SK-N-MC (cell line): ENCODE data around the gene AGAP1.

Experiments
- DNase-seq: peaks from one replicate; pipeline ENCODE4 v3.0.0-alpha.2; 2011; ENCODE audit warnings: low read depth, low spot score
- H3K27ac ChIP-seq: fragments of 200-600 bp; sonication (generic); 2 replicates; pipeline ENCODE4 v1.5.1; 2016; ENCODE audit warnings: mixed run types
- H3K36me3 ChIP-seq: fragments of 200-600 bp; sonication (generic); 2 replicates; pipeline ENCODE4 v1.6.1; 2017; ENCODE audit warnings: antibody characterized with exemption, low read length, mixed read lengths; ENCODE audit not compliant: insufficient read depth
- H3K4me3 ChIP-seq: fragments of 200-600 bp; sonication (generic); 2 replicates; pipeline ENCODE4 v1.5.1; 2016
- H3K9ac ChIP-seq: fragments of 200-600 bp; sonication (generic); 2 replicates; pipeline ENCODE4 v1.8.0; 2017; ENCODE audit warnings: mixed run types, mixed read lengths; ENCODE audit not compliant: insufficient read length
- H3K9me3 ChIP-seq: fragments of 200-600 bp; sonication (generic); 2 replicates; pipeline ENCODE4 v1.6.1; 2017; ENCODE audit warnings: low read depth, mild to moderate bottlenecking, antibody characterized with exemption, low read length, moderate library complexity, mixed read lengths
- EZH2 ChIP-seq: fragments of 200-600 bp; sonication (generic); IDR thresholded peaks from one replicate; pipeline ENCODE4 v1.6.1; 2017; ENCODE audit warnings: antibody characterized with exemption
- FOXP2 ChIP-seq: optimal IDR thresholded peaks from 2 replicates; pipeline ENCODE3; 2011; ENCODE audit warnings: mild to moderate bottlenecking, moderate library complexity; ENCODE audit not compliant: insufficient read depth; ENCODE audit errors: extremely low read length, control extremely low read depth
- POLR2AphosphoS5 ChIP-seq: IDR thresholded peaks from 2 replicates; pipeline ENCODE4 v1.6.1; 2012; ENCODE audit warnings: mild to moderate bottlenecking, low read depth, low read length, borderline replicate concordance

AGAP1 gene

DNA sequence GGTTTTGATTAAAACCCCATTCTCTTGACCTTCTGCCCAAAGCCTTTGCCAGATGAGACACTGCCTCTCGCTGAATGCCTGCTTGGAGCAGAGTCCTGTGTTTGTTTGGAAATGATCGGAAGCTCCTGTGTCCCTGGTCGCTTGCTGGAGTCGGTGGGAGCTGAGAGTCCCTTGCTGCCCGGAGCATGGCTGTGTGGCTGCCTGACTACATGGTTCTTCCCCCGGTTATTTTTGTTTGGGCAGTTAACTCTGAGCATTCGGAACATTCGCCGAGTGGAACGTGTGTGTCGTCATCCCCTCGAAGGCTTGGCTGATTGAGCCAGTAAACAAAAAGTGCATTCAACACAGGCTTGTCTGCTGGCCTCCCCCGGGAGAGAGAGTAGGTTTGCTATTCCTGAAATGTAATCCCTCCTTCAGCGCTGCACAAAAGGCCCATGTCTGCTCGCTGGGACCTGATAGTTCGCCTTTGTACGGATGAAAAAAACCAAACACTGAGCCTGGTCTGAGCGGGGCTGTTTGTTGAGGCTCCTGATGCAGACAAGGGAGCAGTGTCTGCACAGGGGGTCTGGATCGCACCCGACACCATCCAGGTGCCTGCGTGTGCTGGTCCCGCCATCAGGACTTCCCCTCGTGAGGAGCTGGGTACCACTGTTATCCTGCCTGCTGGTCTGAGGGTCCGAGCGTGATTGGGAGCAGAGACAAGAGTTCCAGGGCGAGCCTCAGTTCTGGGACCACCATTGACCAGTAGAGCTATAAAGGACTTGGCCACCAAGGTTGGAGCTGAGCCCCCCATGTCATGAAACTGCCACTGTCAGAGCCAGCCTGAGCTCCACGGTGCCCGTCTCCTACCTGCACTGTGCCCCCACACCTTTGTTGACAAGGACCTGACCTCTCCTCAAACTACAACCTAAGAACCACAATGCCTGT, 83.8 kb downstream of the AGAP1 start:
- H3K27ac ChIP-seq: no peak overlapping the region
- H3K4me3 ChIP-seq: no peak overlapping the region
- no peaks in the 10 kb centered on the region for H3K36me3 ChIP-seq
- H3K9me3 ChIP-seq: no peaks in the 10 kb centered on the region
- TF ChIP-seq POLR2AphosphoS5 (no peak), FOXP2 (no peak), EZH2 (no peak)
- no peak for DNase-seq
- H3K9ac ChIP-seq: no peak overlapping the region

DNA sequence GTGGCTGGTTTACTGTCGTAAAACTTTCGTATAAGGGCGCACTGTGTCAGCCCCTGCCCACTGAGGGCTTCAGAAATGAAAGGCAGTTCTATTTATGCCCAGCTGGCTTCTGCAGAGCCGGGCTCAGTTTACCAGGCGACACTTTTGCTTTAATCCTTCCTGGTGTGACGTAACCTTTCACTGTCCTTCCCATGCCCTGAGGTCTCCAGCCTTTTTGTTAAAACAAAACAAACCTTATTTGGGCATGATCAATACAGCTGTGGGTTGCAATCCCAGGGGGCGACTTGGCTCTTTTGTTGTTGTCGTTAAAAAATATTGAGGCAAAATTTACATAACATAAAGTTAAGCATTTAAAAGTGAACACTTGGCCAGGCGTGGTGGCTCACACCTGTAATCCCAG, 85.3 kb downstream of the AGAP1 start:
- TF ChIP-seq EZH2 (no peak), FOXP2 (no peak), POLR2AphosphoS5 (no peak)
- Histone ChIP-seq H3K36me3 (no peaks in the 10 kb centered on the region), H3K4me3 (no peak overlapping the region), H3K9me3 (no peaks in the 10 kb centered on the region), H3K27ac (no peak overlapping the region), H3K9ac (no peak overlapping the region)
- DNase-seq: no peak

DNA sequence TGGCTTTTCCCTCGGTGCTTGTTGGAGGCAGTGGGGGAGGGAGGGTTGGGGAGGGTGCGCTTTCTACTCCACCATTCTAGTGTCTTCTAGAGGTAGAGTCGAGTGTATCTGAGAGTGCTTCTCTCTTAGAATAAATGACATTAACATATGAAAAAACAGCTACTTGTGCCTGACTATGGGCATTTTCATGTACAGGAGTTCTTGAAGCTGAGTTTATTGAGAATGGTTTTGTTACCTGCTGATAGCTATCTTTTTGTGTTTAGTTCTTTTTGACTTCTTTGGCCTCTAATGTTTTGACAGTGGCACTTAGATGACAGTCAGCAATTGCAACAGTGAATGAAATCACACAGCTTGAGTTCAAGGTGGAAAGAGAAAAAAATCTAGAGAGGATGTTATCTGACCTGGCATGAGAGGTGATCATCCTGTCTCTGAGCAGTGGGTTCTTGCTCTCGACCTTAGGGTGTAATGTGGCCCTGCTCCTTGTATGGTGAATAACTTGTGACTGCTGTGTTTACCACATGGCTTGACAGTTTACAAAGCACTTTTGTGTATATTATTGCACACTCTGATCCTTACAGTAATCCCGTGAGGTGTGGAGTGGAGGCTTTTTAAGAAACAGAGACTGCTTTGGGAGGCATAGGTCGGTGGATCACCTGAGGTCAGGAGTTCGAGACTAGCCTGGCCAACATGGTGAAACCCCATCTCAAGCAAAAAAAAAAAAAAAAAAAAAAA, 86.7 kb downstream of the AGAP1 start:
- DNase-seq: no peak
- Histone ChIP-seq H3K4me3 (no peak overlapping the region), H3K9me3 (no peaks in the 10 kb centered on the region), H3K36me3 (no peaks in the 10 kb centered on the region), H3K27ac (no peak overlapping the region), H3K9ac (no peak overlapping the region)
- TF ChIP-seq FOXP2 (no peak), EZH2 (no peak), POLR2AphosphoS5 (no peak)

DNA sequence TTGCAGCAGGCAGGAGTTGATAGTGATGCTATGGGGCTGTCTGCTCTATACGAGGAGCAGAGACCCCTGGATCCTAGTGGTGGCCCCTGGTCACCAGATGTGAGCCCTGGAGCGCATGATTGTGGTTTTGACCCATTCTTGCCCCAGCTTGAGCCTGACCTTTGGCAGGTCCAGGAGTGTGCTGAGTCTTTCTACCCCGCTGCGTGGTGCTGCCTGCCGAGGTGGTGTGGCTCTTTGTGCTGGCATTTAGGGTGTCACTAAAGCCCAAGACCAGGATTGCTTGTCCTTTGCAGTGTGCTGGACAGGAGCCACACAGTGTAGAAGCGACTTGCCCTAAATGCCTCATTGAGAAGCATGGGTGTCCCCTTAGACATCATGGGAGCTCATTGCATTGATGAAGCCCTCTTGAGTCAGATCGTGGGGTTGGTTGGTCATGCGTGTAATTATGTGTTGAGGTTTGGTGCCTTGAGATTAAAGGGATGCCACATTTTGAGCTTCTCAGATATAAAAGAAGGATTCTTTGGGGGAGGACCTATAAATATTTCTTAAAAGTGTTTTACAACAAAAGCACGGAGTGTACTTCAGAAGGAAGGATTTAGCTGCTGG, 88.3 kb downstream of the AGAP1 start:
- TF ChIP-seq FOXP2 (no peak), POLR2AphosphoS5 (no peak), EZH2 (no peak)
- H3K9me3 ChIP-seq: no peaks in the 10 kb centered on the region
- no peak overlapping the region for H3K4me3 ChIP-seq
- no peak for DNase-seq
- no peak overlapping the region for H3K27ac ChIP-seq
- no peak overlapping the region for H3K9ac ChIP-seq
- no peaks in the 10 kb centered on the region for H3K36me3 ChIP-seq

DNA sequence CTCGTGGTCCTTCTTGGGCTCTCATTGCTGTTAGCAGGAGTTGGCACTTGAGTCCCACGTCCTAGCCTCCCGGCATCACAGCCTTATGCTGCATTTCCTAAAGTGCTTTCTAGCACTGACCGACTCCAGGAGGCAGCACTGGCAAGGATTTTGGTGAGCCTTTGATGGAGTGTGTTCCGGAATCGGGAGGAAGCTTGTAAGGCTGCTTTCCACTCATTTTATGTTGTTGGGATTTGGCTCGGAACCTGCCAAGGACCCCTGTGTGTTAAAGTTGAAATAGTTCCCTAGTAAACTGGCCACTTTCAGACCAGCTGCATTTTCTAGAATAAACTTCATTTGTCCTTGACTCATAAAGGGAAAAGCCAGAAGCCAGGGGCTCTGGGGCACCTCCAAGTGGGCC, 88.9 kb downstream of the AGAP1 start:
- Histone ChIP-seq H3K9ac (no peak overlapping the region), H3K36me3 (no peaks in the 10 kb centered on the region), H3K27ac (no peak overlapping the region), H3K4me3 (no peak overlapping the region), H3K9me3 (no peaks in the 10 kb centered on the region)
- no peak for DNase-seq
- TF ChIP-seq POLR2AphosphoS5: no peak
- no peak for TF ChIP-seq EZH2
- no peak for TF ChIP-seq FOXP2

DNA sequence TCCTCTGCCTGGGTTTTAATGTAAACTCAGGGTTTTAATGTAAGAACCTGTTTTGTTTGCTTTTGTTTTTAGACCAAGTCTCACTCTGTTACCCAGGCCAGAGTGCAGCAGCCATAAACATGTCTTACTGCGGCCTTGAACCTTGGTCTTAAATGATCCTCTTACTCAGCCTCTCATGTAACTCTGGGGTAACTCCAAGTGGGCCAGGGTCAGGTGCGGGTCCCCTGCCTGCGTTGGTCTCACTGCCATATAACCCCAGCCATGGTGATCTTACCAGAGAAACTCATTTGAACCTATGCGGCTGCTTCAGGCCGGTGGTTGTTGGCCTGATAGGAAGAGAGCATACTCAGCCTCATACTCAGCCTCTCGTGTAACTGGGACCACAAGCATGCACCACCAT, 89.3 kb downstream of the AGAP1 start:
- no peaks in the 10 kb centered on the region for H3K36me3 ChIP-seq
- no peak overlapping the region for H3K27ac ChIP-seq
- H3K9ac ChIP-seq: no peak overlapping the region
- no peaks in the 10 kb centered on the region for H3K9me3 ChIP-seq
- TF ChIP-seq EZH2 (no peak), FOXP2 (no peak), POLR2AphosphoS5 (no peak)
- no peak for DNase-seq
- no peak overlapping the region for H3K4me3 ChIP-seq

DNA sequence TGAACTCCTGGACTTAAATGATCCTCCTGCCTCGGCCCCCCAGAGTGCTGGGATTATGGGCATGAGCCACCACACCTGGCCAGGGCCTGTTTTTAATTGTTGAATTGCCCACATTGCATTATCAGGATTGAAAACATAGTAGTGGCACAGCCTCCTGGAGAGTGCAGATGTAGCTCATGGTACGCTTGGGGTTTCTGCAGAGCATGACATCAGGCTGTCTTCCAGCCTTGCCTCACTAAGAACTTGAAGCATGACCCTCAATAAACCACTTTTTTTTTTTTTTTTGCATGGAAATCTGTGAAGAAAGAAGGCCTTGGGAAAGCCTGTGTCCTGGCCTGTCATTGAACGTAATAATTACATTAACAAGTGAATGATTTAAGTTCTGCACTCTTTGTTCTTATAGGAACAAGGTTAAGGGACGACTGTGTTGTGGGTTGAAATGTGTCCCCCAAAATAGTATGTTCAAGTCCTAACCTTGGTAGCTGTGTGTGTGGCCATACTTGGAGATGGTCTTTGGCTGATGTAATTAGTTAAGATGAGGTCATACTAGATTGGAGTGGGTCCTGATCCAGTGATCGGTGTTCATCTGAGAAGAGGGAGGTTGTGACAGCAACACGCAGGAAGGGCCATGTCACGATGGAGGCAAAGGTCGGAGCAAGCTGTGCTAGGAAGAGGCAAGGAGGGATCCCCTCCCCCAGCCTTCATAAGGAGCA, 90.2 kb downstream of the AGAP1 start:
- TF ChIP-seq EZH2: no peak
- no peak for TF ChIP-seq POLR2AphosphoS5
- TF ChIP-seq FOXP2: no peak
- Histone ChIP-seq H3K27ac (no peak overlapping the region), H3K9ac (no peak overlapping the region), H3K4me3 (no peak overlapping the region), H3K36me3 (no peaks in the 10 kb centered on the region), H3K9me3 (no peaks in the 10 kb centered on the region)
- no peak for DNase-seq

DNA sequence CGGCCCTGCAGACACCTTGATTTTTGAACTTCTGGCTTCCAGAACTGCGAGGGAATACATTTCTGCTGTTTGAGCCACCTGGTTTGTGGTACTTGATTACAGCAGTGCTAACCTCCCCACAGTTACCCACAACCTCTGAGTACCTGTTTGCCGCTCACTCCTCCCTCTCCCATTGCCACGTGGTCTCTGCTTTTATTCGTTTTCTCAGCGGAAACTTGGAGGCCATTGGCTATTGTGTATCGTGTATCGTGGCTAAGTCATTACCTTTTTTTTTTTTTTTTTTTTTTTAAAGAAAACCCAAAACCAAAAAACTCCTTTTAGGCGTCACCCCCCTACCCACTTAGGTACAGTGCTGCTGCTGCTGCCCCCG, 90.8 kb downstream of the AGAP1 start:
- no peaks in the 10 kb centered on the region for H3K9me3 ChIP-seq
- no peak overlapping the region for H3K4me3 ChIP-seq
- DNase-seq: no peak
- H3K9ac ChIP-seq: no peak overlapping the region
- H3K27ac ChIP-seq: no peak overlapping the region
- no peaks in the 10 kb centered on the region for H3K36me3 ChIP-seq
- TF ChIP-seq FOXP2: no peak
- no peak for TF ChIP-seq POLR2AphosphoS5
- TF ChIP-seq EZH2: no peak
